HL-60 (cell line): ENCODE data around the gene ALS2CL.

Experiments used
- CTCF ChIP-seq: IDR thresholded peaks from one replicate; pipeline ENCODE4 v1.5.1; 2011; ENCODE audit warnings: low read length, control low read depth, inconsistent platforms; ENCODE audit not compliant: insufficient read depth
- GABPA ChIP-seq: IDR thresholded peaks from 2 replicates; pipeline ENCODE4 v1.6.1; 2012; ENCODE audit warnings: low read depth
- POLR2AphosphoS5 ChIP-seq: IDR thresholded peaks from 2 replicates; pipeline ENCODE4 v1.6.1; 2012; ENCODE audit warnings: low read depth
- TF ChIP-seq, protein P1 (sequence below): IDR thresholded peaks from 2 replicates; pipeline ENCODE4 v1.6.1; 2012; ENCODE audit warnings: low read depth; ENCODE audit not compliant: insufficient replicate concordance

DNA sequence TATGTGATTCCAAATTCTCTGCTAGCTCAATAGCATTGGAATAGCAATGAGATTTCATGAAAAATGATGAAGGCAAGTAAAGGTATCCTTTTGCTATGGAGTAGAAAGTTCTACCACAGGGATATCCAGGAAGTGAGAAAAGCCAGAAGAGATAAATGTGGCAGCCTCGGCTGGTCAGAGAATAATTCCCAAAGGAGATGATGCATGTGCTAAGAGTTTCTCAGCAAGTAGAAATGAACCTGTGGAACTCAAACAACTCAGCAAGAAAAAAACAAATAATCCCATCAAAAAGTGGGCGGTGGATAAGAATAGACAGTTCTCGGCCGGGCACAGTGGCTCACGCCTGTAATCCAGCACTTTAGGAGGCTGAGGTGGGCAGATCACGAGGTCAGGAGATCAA, 38.2 kb downstream of the ALS2CL start:
- TF ChIP-seq CTCF: no peak
- TF ChIP-seq GABPA: no peak
- TF ChIP-seq, protein P1, sequence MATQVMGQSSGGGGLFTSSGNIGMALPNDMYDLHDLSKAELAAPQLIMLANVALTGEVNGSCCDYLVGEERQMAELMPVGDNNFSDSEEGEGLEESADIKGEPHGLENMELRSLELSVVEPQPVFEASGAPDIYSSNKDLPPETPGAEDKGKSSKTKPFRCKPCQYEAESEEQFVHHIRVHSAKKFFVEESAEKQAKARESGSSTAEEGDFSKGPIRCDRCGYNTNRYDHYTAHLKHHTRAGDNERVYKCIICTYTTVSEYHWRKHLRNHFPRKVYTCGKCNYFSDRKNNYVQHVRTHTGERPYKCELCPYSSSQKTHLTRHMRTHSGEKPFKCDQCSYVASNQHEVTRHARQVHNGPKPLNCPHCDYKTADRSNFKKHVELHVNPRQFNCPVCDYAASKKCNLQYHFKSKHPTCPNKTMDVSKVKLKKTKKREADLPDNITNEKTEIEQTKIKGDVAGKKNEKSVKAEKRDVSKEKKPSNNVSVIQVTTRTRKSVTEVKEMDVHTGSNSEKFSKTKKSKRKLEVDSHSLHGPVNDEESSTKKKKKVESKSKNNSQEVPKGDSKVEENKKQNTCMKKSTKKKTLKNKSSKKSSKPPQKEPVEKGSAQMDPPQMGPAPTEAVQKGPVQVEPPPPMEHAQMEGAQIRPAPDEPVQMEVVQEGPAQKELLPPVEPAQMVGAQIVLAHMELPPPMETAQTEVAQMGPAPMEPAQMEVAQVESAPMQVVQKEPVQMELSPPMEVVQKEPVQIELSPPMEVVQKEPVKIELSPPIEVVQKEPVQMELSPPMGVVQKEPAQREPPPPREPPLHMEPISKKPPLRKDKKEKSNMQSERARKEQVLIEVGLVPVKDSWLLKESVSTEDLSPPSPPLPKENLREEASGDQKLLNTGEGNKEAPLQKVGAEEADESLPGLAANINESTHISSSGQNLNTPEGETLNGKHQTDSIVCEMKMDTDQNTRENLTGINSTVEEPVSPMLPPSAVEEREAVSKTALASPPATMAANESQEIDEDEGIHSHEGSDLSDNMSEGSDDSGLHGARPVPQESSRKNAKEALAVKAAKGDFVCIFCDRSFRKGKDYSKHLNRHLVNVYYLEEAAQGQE: no peak
- no peak for TF ChIP-seq POLR2AphosphoS5
